ENCODE data around the gene BPIFB2.

DNA sequence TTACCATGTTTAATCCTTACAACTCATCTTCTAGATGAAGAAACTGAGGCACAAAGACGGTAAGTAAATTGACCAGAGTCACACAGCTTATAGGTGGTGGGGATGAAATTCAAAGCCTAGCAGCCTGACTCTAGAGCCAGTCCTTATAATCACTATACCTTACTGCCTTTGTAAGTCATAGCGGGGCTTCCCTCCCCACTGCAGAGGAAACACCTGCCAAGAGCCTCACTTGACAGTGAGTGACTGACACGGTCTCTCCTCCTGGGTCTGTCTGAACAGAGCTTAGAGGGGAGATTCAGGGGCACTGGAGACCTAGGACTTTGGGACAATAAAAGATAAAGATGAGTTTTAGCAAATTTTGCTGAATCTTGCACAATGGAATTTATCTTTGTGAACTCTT lies 16.1 kb upstream of the BPIFB2 start:
- TF ChIP-seq CTCF (IDR thresholded peaks at IDR 0.05) = no peak
- TF ChIP-seq POLR2A (IDR thresholded peaks at IDR 0.05) = no peak
- no peak for TF ChIP-seq POLR2AphosphoS5 (IDR thresholded peaks at IDR 0.05; ENCODE audit: insufficient read depth in 1 of 2, low read depth in 1 of 2)
